GM10248 (cell line): Measurements from ENCODE around the gene NR2E3.

Experiments
- CTCF ChIA-PET: fragments of 300-600 bp; sonication (Branson Sonifier 250); formaldehyde crosslinking; extraction: SDS; loops from one replicate; lab custom pipeline; 2021; ENCODE audit warnings: antibody characterized with exemption; lab: Yijun Ruan, JAX
- POLR2A ChIA-PET: fragments of 350-650 bp; sonication (Branson Sonifier 250); formaldehyde crosslinking; extraction: SDS; loops from one replicate; lab custom pipeline; 2020; ENCODE audit warnings: antibody characterized with exemption; lab: Yijun Ruan, JAX
- DNase-seq: peaks from one replicate; pipeline ENCODE4 v3.0.0; 2012; ENCODE audit errors: extremely low spot score
- TF ChIP-seq, protein P1 (sequence below): IDR thresholded peaks from 2 replicates; pipeline ENCODE4 v1.5.1; 2012; ENCODE audit warnings: mild to moderate bottlenecking, low read depth; ENCODE audit errors: extremely low read depth, missing control alignments, control extremely low read depth

Gene NR2E3

DNA sequence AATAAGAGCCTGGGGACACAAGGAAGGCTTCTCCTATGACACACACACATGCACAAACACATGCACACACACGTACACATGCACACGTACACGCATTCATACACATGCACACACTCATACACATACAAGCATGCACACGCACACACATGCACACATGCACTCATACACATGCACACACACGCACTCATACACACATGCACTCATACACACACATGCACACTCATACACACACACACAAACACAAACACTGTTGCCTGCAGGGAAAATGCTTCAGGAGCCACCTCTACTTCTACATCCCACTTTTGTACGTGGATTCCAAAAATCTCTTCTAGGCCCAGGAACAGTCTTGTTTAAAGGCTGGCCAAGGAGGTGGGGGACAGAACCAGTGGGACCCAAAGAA lies 20.7 kb upstream of the NR2E3 start:
- POLR2A ChIA-PET = no interaction called here

DNA sequence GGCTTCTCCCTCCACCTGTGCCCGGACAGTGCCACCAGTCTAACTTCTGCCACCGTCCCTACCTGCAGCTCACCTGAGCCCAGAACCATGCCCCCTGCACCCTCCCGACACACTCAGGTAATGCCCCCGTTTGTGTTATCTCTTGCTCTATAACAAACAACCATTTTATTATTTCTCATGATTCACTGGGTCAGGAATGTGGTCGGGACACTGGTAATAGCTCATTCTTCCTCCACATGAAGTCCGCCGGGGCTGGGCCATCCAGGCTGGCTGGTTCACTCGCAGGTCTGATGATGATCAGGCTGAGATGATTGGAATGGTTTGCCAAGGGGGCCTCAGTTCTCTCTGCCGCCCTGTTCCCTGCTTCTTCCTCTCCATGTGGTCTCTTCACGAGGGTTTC lies 20.3 kb upstream of the NR2E3 start:
- DNase-seq = no peak
- ChIA-PET POLR2A (no interaction called here), CTCF (interaction anchor here (1.1 to 5.1 kb wide), 4 partner anchors 9 to 46 kb away, joined by 3 to 32 read pairs (median 10); no protein-coding TSS in a partner anchor)
- TF ChIP-seq, protein P1, sequence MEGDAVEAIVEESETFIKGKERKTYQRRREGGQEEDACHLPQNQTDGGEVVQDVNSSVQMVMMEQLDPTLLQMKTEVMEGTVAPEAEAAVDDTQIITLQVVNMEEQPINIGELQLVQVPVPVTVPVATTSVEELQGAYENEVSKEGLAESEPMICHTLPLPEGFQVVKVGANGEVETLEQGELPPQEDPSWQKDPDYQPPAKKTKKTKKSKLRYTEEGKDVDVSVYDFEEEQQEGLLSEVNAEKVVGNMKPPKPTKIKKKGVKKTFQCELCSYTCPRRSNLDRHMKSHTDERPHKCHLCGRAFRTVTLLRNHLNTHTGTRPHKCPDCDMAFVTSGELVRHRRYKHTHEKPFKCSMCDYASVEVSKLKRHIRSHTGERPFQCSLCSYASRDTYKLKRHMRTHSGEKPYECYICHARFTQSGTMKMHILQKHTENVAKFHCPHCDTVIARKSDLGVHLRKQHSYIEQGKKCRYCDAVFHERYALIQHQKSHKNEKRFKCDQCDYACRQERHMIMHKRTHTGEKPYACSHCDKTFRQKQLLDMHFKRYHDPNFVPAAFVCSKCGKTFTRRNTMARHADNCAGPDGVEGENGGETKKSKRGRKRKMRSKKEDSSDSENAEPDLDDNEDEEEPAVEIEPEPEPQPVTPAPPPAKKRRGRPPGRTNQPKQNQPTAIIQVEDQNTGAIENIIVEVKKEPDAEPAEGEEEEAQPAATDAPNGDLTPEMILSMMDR = no peak

More for the DNA sequence above, 20.7 kb upstream of the NR2E3 start:
- TF ChIP-seq, protein P1 = no peak
- CTCF ChIA-PET = interaction anchor here (1.9 to 5.1 kb wide), 3 partner anchors 9 to 14 kb away, joined by 6 to 32 read pairs (median 16); no protein-coding TSS in a partner anchor
- DNase-seq = no peak

DNA sequence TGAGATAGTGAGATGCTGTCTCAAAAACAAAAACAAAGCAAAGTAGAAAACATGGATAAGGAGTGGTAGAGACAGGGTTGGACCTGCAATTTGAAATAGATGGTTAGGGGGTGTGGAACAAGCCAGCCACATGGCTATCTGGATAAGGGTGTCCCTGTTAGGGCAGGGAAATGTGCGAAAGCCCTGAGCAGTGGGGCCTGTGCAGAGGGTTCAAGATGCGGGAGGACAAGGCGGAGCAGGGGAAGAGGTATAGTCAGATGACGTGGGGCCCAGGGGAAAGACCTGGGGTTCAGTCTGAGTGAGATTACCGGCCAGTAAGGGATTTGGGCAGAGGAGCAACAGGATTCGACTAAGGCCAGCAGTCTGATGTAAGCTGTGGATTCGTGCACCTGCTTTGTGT lies 18.4 kb upstream of the NR2E3 start:
- TF ChIP-seq, protein P1 = no peak
- no peak for DNase-seq
- CTCF ChIA-PET = interaction anchor here (0.8 to 5.1 kb wide), 3 partner anchors 11 to 48 kb away, joined by 3 to 32 read pairs (median 16); no protein-coding TSS in a partner anchor
- POLR2A ChIA-PET = no interaction called here

DNA sequence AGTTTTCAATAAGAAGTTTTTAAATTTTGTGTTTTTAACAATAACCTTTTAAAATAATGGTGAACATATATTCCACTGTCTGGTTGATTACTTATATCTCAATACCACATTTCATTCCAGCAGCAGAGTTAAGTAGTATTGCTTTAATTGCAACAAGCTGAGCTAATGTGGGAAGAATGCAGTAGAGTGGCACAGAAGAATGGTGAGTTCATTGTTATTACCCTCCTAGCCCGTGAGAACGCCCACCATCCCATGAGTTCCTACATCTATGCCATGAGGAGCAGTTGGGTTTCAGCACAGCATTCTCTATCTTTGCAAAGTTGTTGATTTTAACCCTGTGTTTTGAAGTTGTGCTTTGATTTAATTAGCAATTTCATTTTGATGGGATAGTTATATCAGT lies 17.8 kb upstream of the NR2E3 start:
- CTCF ChIA-PET = interaction anchor here (0.8 to 5.1 kb wide), 2 partner anchors 11 to 49 kb away, joined by 3 to 32 read pairs; no protein-coding TSS in a partner anchor
- TF ChIP-seq, protein P1 = no peak
- POLR2A ChIA-PET = no interaction called here
- DNase-seq = no peak

DNA sequence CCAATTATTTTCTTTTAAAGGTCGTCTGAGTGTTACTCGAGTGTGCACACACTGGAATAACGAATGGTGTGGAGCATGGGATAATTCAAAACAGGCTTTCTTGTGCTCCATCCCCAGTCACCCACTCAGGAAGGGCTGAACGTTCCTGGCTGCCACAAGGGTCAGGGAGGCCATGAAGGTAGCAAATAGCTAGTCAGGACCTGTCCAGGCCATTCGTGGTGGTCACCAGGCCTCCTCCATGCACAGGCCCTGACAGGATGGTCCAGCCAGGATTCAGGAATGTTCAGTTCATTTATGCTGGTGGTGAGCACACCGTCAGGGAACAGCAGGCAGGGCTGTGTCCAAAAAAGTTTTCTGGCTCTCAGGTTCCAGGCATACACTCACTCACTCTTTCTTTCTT lies 11.7 kb upstream of the NR2E3 start:
- POLR2A ChIA-PET = no interaction called here
- CTCF ChIA-PET = interaction anchor here (7.7 to 8.6 kb wide), 2 partner anchors 48 to 55 kb away, joined by 127 to 132 read pairs; no protein-coding TSS in a partner anchor
- TF ChIP-seq, protein P1 = no peak
- no peak for DNase-seq

DNA sequence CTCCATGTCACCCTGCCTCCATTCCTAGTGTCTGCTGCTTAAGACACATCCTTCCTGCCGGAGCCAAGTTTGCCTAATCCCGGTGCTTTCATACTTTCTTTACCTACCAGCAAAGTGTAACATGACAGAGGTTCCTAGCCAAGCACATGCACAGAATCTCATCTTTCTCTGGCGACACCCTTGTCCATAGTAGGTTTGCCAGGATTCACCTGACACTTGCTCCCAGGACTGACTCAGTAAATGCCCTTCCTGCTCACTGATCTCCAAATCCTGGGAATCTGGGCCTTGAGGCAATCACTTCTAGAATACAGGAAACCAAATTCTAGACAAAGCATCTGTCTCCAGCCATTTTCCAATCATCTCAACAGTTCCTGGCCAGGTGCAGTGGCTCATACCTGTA lies 10.2 kb upstream of the NR2E3 start:
- POLR2A ChIA-PET = interaction anchor here (0.6 kb wide), 1 partner anchor 56 kb away, joined by 3 read pairs; no protein-coding TSS in a partner anchor
- TF ChIP-seq, protein P1 = no peak
- DNase-seq = no peak
- CTCF ChIA-PET = interaction anchor here (0.9 to 8.6 kb wide), 14 partner anchors 10 to 363 kb away, joined by 3 to 132 read pairs (median 10); no protein-coding TSS in a partner anchor
